Measurements from ENCODE around the gene TGFBR2. TPM values are rescaled to one million over a fixed set of nuclear protein-coding genes. Genes with fewer than 3 reads are reported as not detected.

Gene TGFBR2
- total and polyA plus RNA-seq, 4 donors: 13.9 to 61.2 (median 33.7) TPM

DNA sequence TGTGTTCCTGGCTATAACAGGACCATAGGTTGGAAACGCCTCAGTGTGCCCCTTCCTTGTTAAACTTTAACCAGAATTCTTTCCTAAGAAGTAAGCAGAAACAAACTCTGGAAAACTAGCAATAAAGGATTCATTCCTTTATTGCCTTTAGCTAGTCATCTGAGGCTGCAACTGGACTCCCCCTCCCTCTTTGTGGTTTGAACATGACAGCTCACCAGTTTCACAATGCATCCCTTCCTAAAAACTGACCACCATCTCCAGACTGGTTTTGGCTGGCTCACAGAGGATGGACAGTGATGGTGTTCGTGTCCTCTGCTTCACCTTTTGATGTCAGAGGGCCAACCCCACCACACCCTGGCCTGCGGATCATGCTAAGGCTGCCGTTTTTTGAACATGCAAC lies 27.9 kb upstream of the TGFBR2 start:
- Histone ChIP-seq H3K9ac (ENCODE audit: low read depth in 1 of 2, low read length in 2 of 2) (no peak overlapping the region), H3K36me3 (ENCODE audit: control insufficient read depth in 4 of 4, insufficient read depth in 3 of 4, low read depth in 1 of 4, low read length in 3 of 4) (no peaks in the 10 kb centered on the region), H3K9me3 (ENCODE audit: control insufficient read depth in 4 of 4, low read length in 3 of 4) (no peaks in the 10 kb centered on the region), H3K4me3 (ENCODE audit: low read depth in 1 of 3, low read length in 3 of 3) (no peak overlapping the region), H3K27me3 (ENCODE audit: control insufficient read depth in 4 of 4, insufficient read depth in 4 of 4, low read length in 3 of 4) (no peaks in the 10 kb centered on the region), H3K27ac (ENCODE audit: low read depth in 1 of 2, low read length in 2 of 2) (no peak overlapping the region), H3K4me1 (ENCODE audit: control insufficient read depth in 4 of 4, insufficient read depth in 4 of 4, low read length in 3 of 4) (peaks cover 3 to 11% (median 5%) of the 10 kb centered on the region in 4 donors)
- 30% methylated on average over 4 of the region's 4 CpGs for WGBS
- TF ChIP-seq YY1 (IDR thresholded peaks at IDR 0.05): peak; percentile 28
- peak in 1 of 2 donors; percentile 44 for TF ChIP-seq HNF4A (conservative IDR thresholded peaks at IDR 0.05)
- TF ChIP-seq RAD21 (IDR thresholded peaks at IDR 0.05): peak; percentile 24 to 41
- no peak for TF ChIP-seq NR2F2 (IDR thresholded peaks at IDR 0.05)
- TF ChIP-seq, protein P1, sequence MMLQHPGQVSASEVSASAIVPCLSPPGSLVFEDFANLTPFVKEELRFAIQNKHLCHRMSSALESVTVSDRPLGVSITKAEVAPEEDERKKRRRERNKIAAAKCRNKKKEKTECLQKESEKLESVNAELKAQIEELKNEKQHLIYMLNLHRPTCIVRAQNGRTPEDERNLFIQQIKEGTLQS (IDR thresholded peaks at IDR 0.05): no peak
- peak; percentile 67 to 72 for TF ChIP-seq RXRA (IDR thresholded peaks at IDR 0.05)
- peak; percentile 20 for TF ChIP-seq FOXA2 (IDR thresholded peaks at IDR 0.05)
- DNase-seq (ENCODE audit: low spot score): no peak

DNA sequence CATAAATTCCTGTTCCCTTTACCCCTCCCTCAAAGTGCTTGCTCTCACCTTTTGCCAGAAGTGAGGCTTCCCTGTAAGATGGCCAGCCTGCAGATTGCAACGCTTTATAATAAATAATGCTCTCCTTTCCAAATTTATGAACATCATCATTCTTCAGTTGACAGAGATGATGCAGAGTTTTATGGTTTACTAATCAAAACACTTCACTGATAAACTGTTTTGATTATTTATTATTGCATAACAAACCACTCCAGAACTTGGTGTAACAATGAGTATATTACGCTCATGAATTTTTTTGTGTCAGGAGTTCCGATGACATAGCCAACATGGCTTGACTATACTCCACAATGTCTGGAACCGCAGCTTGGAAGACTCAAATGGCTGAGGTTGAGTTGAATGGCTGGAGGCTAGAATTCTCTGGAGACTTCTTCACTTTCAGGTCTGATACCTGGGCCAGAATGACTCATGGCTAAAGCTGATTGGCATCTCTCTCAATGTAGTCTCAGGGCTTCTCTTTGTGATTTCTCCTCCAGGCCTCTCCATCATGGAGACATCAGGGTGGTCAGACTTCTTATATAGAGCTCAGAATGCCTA lies 27.3 kb upstream of the TGFBR2 start:
- Histone ChIP-seq H3K9ac (ENCODE audit: low read depth in 1 of 2, low read length in 2 of 2) (no peak overlapping the region), H3K36me3 (ENCODE audit: control insufficient read depth in 4 of 4, insufficient read depth in 3 of 4, low read depth in 1 of 4, low read length in 3 of 4) (no peaks in the 10 kb centered on the region), H3K27me3 (ENCODE audit: control insufficient read depth in 4 of 4, insufficient read depth in 4 of 4, low read length in 3 of 4) (no peaks in the 10 kb centered on the region), H3K27ac (ENCODE audit: low read depth in 1 of 2, low read length in 2 of 2) (no peak overlapping the region), H3K4me3 (ENCODE audit: low read depth in 1 of 3, low read length in 3 of 3) (no peak overlapping the region), H3K9me3 (ENCODE audit: control insufficient read depth in 4 of 4, low read length in 3 of 4) (no peaks in the 10 kb centered on the region), H3K4me1 (ENCODE audit: control insufficient read depth in 4 of 4, insufficient read depth in 4 of 4, low read length in 3 of 4) (peaks cover 3 to 11% (median 7%) of the 10 kb centered on the region in 4 donors)
- 93% methylated on average over 4 of the region's 4 CpGs for WGBS
- TF ChIP-seq, protein P2, sequence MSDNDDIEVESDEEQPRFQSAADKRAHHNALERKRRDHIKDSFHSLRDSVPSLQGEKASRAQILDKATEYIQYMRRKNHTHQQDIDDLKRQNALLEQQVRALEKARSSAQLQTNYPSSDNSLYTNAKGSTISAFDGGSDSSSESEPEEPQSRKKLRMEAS (IDR thresholded peaks at IDR 0.05): no peak
- TF ChIP-seq, protein P3, sequence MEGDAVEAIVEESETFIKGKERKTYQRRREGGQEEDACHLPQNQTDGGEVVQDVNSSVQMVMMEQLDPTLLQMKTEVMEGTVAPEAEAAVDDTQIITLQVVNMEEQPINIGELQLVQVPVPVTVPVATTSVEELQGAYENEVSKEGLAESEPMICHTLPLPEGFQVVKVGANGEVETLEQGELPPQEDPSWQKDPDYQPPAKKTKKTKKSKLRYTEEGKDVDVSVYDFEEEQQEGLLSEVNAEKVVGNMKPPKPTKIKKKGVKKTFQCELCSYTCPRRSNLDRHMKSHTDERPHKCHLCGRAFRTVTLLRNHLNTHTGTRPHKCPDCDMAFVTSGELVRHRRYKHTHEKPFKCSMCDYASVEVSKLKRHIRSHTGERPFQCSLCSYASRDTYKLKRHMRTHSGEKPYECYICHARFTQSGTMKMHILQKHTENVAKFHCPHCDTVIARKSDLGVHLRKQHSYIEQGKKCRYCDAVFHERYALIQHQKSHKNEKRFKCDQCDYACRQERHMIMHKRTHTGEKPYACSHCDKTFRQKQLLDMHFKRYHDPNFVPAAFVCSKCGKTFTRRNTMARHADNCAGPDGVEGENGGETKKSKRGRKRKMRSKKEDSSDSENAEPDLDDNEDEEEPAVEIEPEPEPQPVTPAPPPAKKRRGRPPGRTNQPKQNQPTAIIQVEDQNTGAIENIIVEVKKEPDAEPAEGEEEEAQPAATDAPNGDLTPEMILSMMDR (IDR thresholded peaks at IDR 0.05; ENCODE audit: low read depth, low read length, missing input control): no peak
- TF ChIP-seq HNF4G (IDR thresholded peaks at IDR 0.05): no peak
- no peak for TF ChIP-seq HNF4A (conservative IDR thresholded peaks at IDR 0.05)
- TF ChIP-seq, protein P4, sequence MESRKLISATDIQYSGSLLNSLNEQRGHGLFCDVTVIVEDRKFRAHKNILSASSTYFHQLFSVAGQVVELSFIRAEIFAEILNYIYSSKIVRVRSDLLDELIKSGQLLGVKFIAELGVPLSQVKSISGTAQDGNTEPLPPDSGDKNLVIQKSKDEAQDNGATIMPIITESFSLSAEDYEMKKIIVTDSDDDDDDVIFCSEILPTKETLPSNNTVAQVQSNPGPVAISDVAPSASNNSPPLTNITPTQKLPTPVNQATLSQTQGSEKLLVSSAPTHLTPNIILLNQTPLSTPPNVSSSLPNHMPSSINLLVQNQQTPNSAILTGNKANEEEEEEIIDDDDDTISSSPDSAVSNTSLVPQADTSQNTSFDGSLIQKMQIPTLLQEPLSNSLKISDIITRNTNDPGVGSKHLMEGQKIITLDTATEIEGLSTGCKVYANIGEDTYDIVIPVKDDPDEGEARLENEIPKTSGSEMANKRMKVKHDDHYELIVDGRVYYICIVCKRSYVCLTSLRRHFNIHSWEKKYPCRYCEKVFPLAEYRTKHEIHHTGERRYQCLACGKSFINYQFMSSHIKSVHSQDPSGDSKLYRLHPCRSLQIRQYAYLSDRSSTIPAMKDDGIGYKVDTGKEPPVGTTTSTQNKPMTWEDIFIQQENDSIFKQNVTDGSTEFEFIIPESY (IDR thresholded peaks at IDR 0.05): no peak
- no peak for TF ChIP-seq SP1 (IDR thresholded peaks at IDR 0.05)
- TF ChIP-seq YY1 (IDR thresholded peaks at IDR 0.05): no peak
- TF ChIP-seq RXRA (IDR thresholded peaks at IDR 0.05): no peak
- no peak for TF ChIP-seq GABPA (IDR thresholded peaks at IDR 0.05 in 1 of 2, conservative IDR thresholded peaks at IDR 0.05 in 1 of 2)
- TF ChIP-seq NR2F2 (IDR thresholded peaks at IDR 0.05): no peak
- no peak for TF ChIP-seq EGR1 (IDR thresholded peaks at IDR 0.05; ENCODE audit: low read depth in 2 of 2)
- no peak for TF ChIP-seq FOXA1 (IDR thresholded peaks at IDR 0.05)
- TF ChIP-seq, protein P5, sequence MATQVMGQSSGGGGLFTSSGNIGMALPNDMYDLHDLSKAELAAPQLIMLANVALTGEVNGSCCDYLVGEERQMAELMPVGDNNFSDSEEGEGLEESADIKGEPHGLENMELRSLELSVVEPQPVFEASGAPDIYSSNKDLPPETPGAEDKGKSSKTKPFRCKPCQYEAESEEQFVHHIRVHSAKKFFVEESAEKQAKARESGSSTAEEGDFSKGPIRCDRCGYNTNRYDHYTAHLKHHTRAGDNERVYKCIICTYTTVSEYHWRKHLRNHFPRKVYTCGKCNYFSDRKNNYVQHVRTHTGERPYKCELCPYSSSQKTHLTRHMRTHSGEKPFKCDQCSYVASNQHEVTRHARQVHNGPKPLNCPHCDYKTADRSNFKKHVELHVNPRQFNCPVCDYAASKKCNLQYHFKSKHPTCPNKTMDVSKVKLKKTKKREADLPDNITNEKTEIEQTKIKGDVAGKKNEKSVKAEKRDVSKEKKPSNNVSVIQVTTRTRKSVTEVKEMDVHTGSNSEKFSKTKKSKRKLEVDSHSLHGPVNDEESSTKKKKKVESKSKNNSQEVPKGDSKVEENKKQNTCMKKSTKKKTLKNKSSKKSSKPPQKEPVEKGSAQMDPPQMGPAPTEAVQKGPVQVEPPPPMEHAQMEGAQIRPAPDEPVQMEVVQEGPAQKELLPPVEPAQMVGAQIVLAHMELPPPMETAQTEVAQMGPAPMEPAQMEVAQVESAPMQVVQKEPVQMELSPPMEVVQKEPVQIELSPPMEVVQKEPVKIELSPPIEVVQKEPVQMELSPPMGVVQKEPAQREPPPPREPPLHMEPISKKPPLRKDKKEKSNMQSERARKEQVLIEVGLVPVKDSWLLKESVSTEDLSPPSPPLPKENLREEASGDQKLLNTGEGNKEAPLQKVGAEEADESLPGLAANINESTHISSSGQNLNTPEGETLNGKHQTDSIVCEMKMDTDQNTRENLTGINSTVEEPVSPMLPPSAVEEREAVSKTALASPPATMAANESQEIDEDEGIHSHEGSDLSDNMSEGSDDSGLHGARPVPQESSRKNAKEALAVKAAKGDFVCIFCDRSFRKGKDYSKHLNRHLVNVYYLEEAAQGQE (IDR thresholded peaks at IDR 0.05): no peak
- no peak for DNase-seq (ENCODE audit: low spot score)
